Measurements from ENCODE around the gene GHRH.
A peak's percentile ranks its signal among the peaks of the same experiment; 100 is the strongest.

GHRH gene

DNA sequence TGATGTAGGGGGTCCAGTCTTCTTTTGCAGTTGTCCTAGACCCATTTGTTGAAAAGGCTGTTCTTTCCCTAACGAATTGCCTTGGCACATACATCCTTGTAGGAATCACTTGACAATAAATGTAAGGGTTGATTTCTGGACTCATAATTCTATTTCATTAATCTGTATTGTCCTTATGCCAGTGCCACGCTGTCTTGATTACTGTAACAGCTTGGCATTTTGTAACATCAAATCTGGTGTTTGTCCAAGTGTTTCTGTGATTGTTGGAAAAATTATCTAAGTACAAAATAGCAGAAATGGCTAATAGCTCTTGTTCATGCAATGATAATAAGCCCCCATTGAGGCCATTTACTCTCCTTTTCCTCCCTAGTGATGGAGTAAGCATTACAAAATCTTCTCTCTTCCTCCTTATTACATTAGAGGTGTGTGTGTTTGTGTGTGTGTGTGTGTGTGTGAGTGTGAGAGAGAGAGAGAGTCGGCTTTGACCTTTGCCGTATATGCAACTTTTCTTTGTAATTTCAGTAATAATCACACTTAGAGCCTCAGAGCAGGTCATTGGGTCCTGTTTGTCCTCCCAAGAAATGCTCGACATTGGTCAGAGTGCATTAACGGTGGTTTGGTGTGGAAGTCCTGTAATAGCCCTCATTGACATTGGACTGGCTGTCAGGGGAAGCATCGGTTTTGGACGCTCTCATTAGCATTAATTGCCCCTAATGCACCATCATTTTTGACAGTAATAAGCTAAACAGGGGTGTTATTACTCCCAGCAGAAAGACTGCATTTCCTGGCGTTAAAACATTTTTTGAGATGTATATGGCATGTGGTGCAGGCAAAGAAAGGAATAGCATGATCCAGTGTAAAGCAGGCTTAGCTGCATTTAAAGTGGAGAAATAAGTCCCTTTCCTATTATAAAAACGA is 41.6 kb downstream of the GHRH start:
- CTCF ChIA-PET: interaction anchor here (0.6 kb wide), 2 partner anchors 17 to 379 kb away, joined by 3 to 5 read pairs; no protein-coding TSS in a partner anchor
- TF ChIP-seq, protein P1, sequence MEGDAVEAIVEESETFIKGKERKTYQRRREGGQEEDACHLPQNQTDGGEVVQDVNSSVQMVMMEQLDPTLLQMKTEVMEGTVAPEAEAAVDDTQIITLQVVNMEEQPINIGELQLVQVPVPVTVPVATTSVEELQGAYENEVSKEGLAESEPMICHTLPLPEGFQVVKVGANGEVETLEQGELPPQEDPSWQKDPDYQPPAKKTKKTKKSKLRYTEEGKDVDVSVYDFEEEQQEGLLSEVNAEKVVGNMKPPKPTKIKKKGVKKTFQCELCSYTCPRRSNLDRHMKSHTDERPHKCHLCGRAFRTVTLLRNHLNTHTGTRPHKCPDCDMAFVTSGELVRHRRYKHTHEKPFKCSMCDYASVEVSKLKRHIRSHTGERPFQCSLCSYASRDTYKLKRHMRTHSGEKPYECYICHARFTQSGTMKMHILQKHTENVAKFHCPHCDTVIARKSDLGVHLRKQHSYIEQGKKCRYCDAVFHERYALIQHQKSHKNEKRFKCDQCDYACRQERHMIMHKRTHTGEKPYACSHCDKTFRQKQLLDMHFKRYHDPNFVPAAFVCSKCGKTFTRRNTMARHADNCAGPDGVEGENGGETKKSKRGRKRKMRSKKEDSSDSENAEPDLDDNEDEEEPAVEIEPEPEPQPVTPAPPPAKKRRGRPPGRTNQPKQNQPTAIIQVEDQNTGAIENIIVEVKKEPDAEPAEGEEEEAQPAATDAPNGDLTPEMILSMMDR (conservative IDR thresholded peaks at IDR 0.05; ENCODE audit: low read depth): no peak
- POLR2A ChIA-PET (ENCODE audit: low non-redundant PET): interaction anchor here (0.7 kb wide), 1 partner anchor 892 kb away, joined by 4 read pairs; no protein-coding TSS in a partner anchor
- DNase-seq (ENCODE audit: low spot score): no peak
- no peak overlapping the region for H3K27ac ChIP-seq

DNA sequence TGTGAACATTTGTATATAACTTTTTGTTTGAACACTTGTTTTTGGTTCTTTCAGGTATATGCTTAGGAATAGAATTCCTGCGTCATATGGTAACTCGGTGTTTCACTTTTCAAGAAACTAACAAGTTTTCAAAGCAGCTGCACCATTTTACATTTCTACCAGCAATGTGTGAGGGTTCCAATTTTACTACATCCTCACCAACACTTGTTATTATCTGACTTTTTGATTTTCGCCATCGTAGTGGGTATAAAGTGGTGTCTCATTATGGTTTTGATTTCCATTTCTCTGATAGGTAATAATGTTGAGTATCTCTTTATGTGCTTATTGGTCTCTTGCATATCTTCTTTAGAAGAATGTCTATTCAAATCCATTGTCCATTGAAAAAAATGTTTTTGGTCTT is 42.6 kb downstream of the GHRH start:
- no peak for DNase-seq (ENCODE audit: low spot score)
- TF ChIP-seq, protein P1 (conservative IDR thresholded peaks at IDR 0.05; ENCODE audit: low read depth): no peak
- ChIA-PET CTCF (no interaction called here), POLR2A (ENCODE audit: low non-redundant PET) (no interaction called here)
- H3K27ac ChIP-seq: no peak overlapping the region

DNA sequence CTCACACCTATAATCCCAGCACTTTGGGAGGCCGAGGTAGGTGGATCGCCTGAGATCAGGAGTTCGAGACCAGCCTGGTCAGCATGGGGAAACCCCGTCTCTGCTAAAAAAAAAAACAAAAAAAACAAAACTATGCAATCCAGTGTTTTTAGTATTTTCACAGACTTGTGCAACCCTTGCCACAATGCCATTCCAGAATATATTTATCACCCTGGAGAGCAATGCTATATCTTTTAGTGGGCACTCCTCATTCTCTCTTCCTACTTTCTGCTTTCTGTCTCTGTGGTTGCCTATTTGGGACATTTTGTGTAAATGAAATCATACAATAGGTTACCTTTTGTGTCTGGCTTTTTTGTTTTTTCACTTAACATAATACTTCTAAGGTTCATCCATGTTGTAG is 43.2 kb downstream of the GHRH start:
- CTCF ChIA-PET: no interaction called here
- DNase-seq (ENCODE audit: low spot score): no peak
- TF ChIP-seq, protein P1 (conservative IDR thresholded peaks at IDR 0.05; ENCODE audit: low read depth): no peak
- POLR2A ChIA-PET (ENCODE audit: low non-redundant PET): no interaction called here
- H3K27ac ChIP-seq: no peak overlapping the region

DNA sequence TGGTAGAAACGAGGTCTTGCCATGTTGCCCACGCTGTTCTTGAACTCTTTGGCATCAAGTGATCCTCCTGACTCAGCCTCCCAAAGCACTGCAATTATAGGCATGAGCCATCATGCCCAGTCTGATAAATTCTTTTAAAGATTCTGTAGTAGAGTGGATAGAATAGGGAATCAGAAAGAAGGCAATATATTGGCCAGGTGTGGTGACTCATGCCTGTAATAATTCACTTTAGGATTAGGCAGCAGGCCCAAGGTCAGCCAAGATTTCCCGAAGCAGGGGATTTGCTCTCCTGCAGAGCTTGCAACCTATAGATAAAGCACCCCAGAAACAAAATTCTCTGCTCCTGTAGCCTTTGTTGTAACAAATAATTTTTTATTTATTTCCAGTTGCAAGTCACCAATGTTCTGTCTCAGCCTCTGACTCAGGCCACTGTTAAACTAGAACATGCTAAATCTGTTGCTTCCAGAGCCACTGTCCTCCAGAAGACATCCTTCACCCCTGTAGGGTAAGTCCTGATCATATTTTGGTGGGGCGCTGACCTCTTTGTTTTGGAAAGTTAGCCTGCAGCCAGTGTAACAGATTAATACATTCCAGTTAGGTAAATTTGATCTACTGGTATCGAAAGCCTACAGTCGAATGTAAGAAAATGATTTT is 51.8 kb downstream of the GHRH start:
- H3K27ac ChIP-seq: peak overlapping the region; percentile 73
- ChIA-PET POLR2A (ENCODE audit: low non-redundant PET) (interaction anchor here (0.5 kb wide), 1 partner anchor 12 kb away, joined by 3 read pairs; no protein-coding TSS in a partner anchor), CTCF (interaction anchor here (0.6 to 2.8 kb wide), 5 partner anchors 14 to 1449 kb away, joined by 3 to 18 read pairs (median 4); no protein-coding TSS in a partner anchor)
- peak; percentile 76 for DNase-seq (ENCODE audit: low spot score)
- TF ChIP-seq, protein P1 (conservative IDR thresholded peaks at IDR 0.05; ENCODE audit: low read depth): no peak

DNA sequence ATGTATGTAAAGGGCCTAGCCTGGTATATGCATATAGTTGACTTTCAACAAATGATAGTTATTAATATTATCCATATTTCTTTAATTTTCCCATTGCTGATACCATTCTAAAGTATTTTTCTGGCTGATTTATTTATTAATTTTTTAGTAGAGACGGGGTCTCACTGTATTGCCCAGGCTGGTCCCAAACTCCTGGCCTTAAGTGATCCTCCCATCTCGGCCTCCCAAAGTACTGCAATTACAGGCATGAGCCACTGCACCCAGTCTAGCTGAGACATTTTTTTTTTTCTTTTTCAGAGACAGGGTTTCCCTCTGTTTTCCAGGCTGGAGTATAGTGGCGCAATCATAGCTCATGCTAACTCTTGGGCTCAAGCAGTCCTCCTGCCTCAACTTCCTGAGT is 52.4 kb downstream of the GHRH start:
- ChIA-PET POLR2A (ENCODE audit: low non-redundant PET) (interaction anchor here (0.5 kb wide), 1 partner anchor 12 kb away, joined by 3 read pairs; no protein-coding TSS in a partner anchor), CTCF (interaction anchor here (0.6 to 2.8 kb wide), 5 partner anchors 14 to 1450 kb away, joined by 3 to 18 read pairs (median 4); no protein-coding TSS in a partner anchor)
- peak overlapping the region; percentile 73 for H3K27ac ChIP-seq
- no peak for DNase-seq (ENCODE audit: low spot score)
- TF ChIP-seq, protein P1 (conservative IDR thresholded peaks at IDR 0.05; ENCODE audit: low read depth): no peak

DNA sequence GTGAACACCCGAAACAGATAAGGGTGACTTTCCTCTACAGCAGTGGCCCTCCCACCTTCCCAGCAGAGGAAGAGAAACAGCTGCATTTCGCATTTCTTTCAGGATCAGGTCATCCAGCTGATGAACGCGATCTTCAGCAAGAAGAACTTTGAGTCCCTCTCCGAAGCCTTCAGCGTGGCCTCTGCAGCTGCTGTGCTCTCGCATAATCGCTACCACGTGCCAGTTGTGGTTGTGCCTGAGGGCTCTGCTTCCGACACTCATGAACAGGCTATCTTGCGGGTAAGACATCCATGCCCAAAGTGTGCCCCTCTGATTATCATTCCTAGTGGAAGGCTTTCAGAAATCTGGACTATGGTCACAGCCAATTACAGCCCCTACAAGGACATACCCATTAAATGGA is 54.4 kb downstream of the GHRH start:
- TF ChIP-seq, protein P1 (conservative IDR thresholded peaks at IDR 0.05; ENCODE audit: low read depth): no peak
- ChIA-PET CTCF (no interaction called here), POLR2A (ENCODE audit: low non-redundant PET) (no interaction called here)
- DNase-seq (ENCODE audit: low spot score): no peak
- no peak overlapping the region for H3K27ac ChIP-seq

Measured in RWPE1 (cell line).